HepG2 (cell line): ENCODE measurements around the gene GNG5. TPM values are rescaled to one million over a fixed set of nuclear protein-coding genes. Genes with fewer than 3 reads are reported as not detected.

ENCODE experiments used
- ATAC-seq: fragments of 200-7000 bp; cut with Tn5 transposase; 3 replicates; pipeline ENCODE4 v1.9.1; 2020; ENCODE audit warnings: mild to moderate bottlenecking, moderate library complexity
- BruUV-seq: library from RNA; stranded (reverse); fragments of 400-500 nt; replicated peaks from 2 replicates; lab custom pipeline; 2021; lab: Mats Ljungman, UMichigan
- CTCF ChIA-PET: fragments of 300-600 bp; formaldehyde crosslinking; extraction: SDS; loops from one replicate; lab custom pipeline; 2021; ENCODE audit warnings: low total read pairs, inconsistent platforms, low intra/inter-chr PET ratio; lab: Yijun Ruan, JAX
- POLR2A ChIA-PET: fragments of 350-600 bp; sonication (Branson Sonifier 250); formaldehyde crosslinking; loops from one replicate; lab custom pipeline; 2020; ENCODE audit warnings: antibody characterized with exemption, inconsistent platforms; lab: Yijun Ruan, JAX
- DNase-seq: peaks from one replicate; pipeline ENCODE4 v3.0.0-alpha.2; 2015; ENCODE audit warnings: low spot score
- FAIRE-seq: peaks from 3 replicates; lab custom pipeline; 2011; peaks lifted over from hg19 to GRCh38; lab: Jason Lieb, UNC
- H2AFZ ChIP-seq: one replicate; pipeline ENCODE4 v1.6.1; 2011; ENCODE audit warnings: low read length, inconsistent platforms
- H3K27ac ChIP-seq: fragments of 300-600 bp; 3 replicates; pipeline ENCODE4 v1.8.0; 2011; ENCODE audit warnings: mixed run types, mild to moderate bottlenecking, mixed read lengths, low read length, inconsistent platforms; ENCODE audit not compliant: insufficient read depth; ENCODE audit errors: extremely low read length
- H3K27me3 ChIP-seq, 2 experiments: fragments of 200-600 bp in 1 of 2; 2 replicates in 1 of 2; 3 replicates in 1 of 2; pipeline versions ENCODE4 v1.6.0 to v1.8.0; 2011; ENCODE audit warnings: low read length in 2 of 2, mild to moderate bottlenecking in 2 of 2, moderate library complexity in 2 of 2, inconsistent platforms in 1 of 2; ENCODE audit not compliant: insufficient read depth in 2 of 2, control insufficient read depth in 1 of 2
- H3K36me3 ChIP-seq, 2 experiments: fragments of 200-600 bp in 1 of 2; replicated peaks in 1 of 2; 2 replicates in 1 of 2; 3 replicates in 1 of 2; pipeline versions ENCODE4 v1.5.1 to v1.8.0; 2011; ENCODE audit warnings: low read length in 2 of 2, inconsistent platforms in 1 of 2; ENCODE audit not compliant: insufficient read depth in 2 of 2, control insufficient read depth in 1 of 2
- H3K4me1 ChIP-seq: 2 replicates; pipeline ENCODE4 v1.5.1; 2012; ENCODE audit warnings: low read length, inconsistent platforms; ENCODE audit not compliant: insufficient read depth
- H3K4me2 ChIP-seq: 2 replicates; pipeline ENCODE4 v1.6.0; 2011; ENCODE audit warnings: low read depth, low read length, inconsistent platforms
- H3K4me3 ChIP-seq, 3 experiments: fragments of 200-600 bp in 1 of 3; sonication (generic), shearing (Covaris generic) in 1 of 3; replicated peaks in 1 of 3; 2 replicates each; pipeline ENCODE4 v1.5.1; 2011 to 2016; ENCODE audit warnings: low read length in 3 of 3, inconsistent platforms in 2 of 3, low read depth in 2 of 3, mild to moderate bottlenecking in 2 of 3, control low read depth in 1 of 3, mixed read lengths in 1 of 3; ENCODE audit not compliant: insufficient read depth in 1 of 3
- H3K79me2 ChIP-seq: one replicate; pipeline ENCODE4 v1.6.1; 2011; ENCODE audit warnings: low read length, inconsistent platforms; ENCODE audit not compliant: insufficient read depth
- H3K9ac ChIP-seq: 2 replicates; pipeline ENCODE4 v1.6.0; 2011; ENCODE audit warnings: mild to moderate bottlenecking, low read depth, low read length, inconsistent platforms; ENCODE audit not compliant: insufficient read depth
- H3K9me3 ChIP-seq: 2 replicates; pipeline ENCODE4 v1.5.1; 2012; ENCODE audit warnings: mild to moderate bottlenecking, low read length
- H4K20me1 ChIP-seq: 2 replicates; pipeline ENCODE4 v1.6.0; 2011; ENCODE audit warnings: inconsistent platforms, mild to moderate bottlenecking, low read length, moderate library complexity; ENCODE audit not compliant: insufficient read depth
- FOXA1 ChIP-seq, 2 experiments: fragments of 450-650 bp in 1 of 2; sonication (generic) in 1 of 2; formaldehyde crosslinking in 1 of 2; IDR thresholded peaks; 2 replicates each; pipeline versions ENCODE4 v1.4.0 to v1.6.1; 2016 to 2020; ENCODE audit warnings: missing genetic modification reagents in 1 of 2
- HOXA3 ChIP-seq: sonication (generic); formaldehyde crosslinking; IDR thresholded peaks from 2 replicates; pipeline ENCODE4 v1.5.0; 2020; ENCODE audit warnings: missing genetic modification reagents
- MAZ ChIP-seq, 2 experiments: sonication (generic) in 1 of 2; formaldehyde crosslinking in 1 of 2; IDR thresholded peaks; 2 replicates each; pipeline versions ENCODE4 v1.5.0 to v1.6.1; 2012 to 2020; ENCODE audit warnings: low read depth in 2 of 2, mild to moderate bottlenecking in 2 of 2, borderline replicate concordance in 1 of 2, improper control_type of control experiment in 1 of 2, low read length in 1 of 2, missing genetic modification reagents in 1 of 2, moderate library complexity in 1 of 2
- REPIN1 ChIP-seq: sonication (generic); formaldehyde crosslinking; IDR thresholded peaks from 2 replicates; pipeline ENCODE4 v1.8.0; 2022; ENCODE audit warnings: missing genetic modification reagents, low read depth, mild to moderate bottlenecking, borderline replicate concordance
- SCMH1 ChIP-seq: sonication (generic); formaldehyde crosslinking; IDR thresholded peaks from 2 replicates; pipeline ENCODE4 v1.9.0; 2021; ENCODE audit warnings: missing genetic modification reagents, mild to moderate bottlenecking, borderline replicate concordance
- TCF7L2 ChIP-seq: IDR thresholded peaks from 2 replicates; pipeline ENCODE4 v1.6.1; 2011; ENCODE audit warnings: mild to moderate bottlenecking, low read depth, low read length, moderate library complexity
- TEAD2 ChIP-seq: sonication (generic); formaldehyde crosslinking; IDR thresholded peaks from 2 replicates; pipeline ENCODE4 v1.9.0; 2021; ENCODE audit warnings: missing genetic modification reagents
- THYN1 ChIP-seq: sonication (generic); formaldehyde crosslinking; IDR thresholded peaks from 2 replicates; pipeline ENCODE4 v1.8.1; 2023; ENCODE audit warnings: low read depth, mild to moderate bottlenecking, moderate library complexity, missing genetic modification reagents, borderline replicate concordance
- ZFP36L2 ChIP-seq: sonication (generic); formaldehyde crosslinking; IDR thresholded peaks from 2 replicates; pipeline ENCODE4 v1.4.0; 2020; ENCODE audit warnings: missing genetic modification reagents
- ZNF124 ChIP-seq: sonication (generic); formaldehyde crosslinking; IDR thresholded peaks from 2 replicates; pipeline ENCODE4 v1.4.0; 2020; ENCODE audit warnings: missing genetic modification reagents
- ZNF282 ChIP-seq: fragments of 450-650 bp; IDR thresholded peaks from 2 replicates; pipeline ENCODE4 v1.6.1; 2018; ENCODE audit not compliant: partially characterized antibody
- ZNF713 ChIP-seq: sonication (generic); formaldehyde crosslinking; IDR thresholded peaks from 2 replicates; pipeline ENCODE4 v1.4.0; 2020; ENCODE audit warnings: mild to moderate bottlenecking, missing genetic modification reagents
- WGBS: methylation state at CpG from one replicate; pipeline ENCODE4 v1.1.6; 2017; ENCODE audit warnings: low lambda C conversion rate; 5-methylcytosine and 5-hydroxymethylcytosine counted together
- in situ Hi-C: cut with HindIII; loops from 2 replicates; pipeline ENCODE4 v1.10.0; 2017; ENCODE audit warnings: low pct_unique_long_range_greater_than_20kb; ENCODE audit not compliant: extremely low pct_ligation_motif_present
- intact Hi-C: fragments of 100-400 bp; cut with micrococcal nuclease; formaldehyde crosslinking; loops from one replicate; pipeline ENCODE4 v1.10.0; 2022; ENCODE audit not compliant: unreplicated experiment
- polyA plus RNA-seq, 8 experiments: library from polyadenylated mRNA; depleted of rRNA in 3 of 8; stranded (reverse) in 7 of 8; unstranded in 1 of 8; fragments of >200 nt; fragmentation: Illumina TruSeq in 4 of 8; extraction: Trizol in 4 of 8; gene quantifications; 2 replicates each; pipeline versions ENCODE4 v1.2.1 to v1.2.3, GENCODE V29; 2011 to 2016; ENCODE audit warnings: low read depth in 4 of 8, missing spikeins in 1 of 8, mixed read lengths in 1 of 8; ENCODE audit not compliant: insufficient read depth in 1 of 8
- total RNA-seq, 5 experiments: library from RNA; depleted of rRNA; stranded (reverse); fragments of >200 nt; fragmentation: Illumina TruSeq; extraction: Trizol; gene quantifications; 2 replicates each; pipeline ENCODE4 v1.2.3, GENCODE V29; 2016; ENCODE audit warnings: low read depth in 1 of 5
- TF ChIP-seq, protein P1 (sequence below): sonication (generic); formaldehyde crosslinking; IDR thresholded peaks from 2 replicates; pipeline ENCODE4 v1.4.0; 2020; ENCODE audit warnings: missing genetic modification reagents, low read depth, mild to moderate bottlenecking, borderline replicate concordance
- TF ChIP-seq, protein P2 (sequence below): IDR thresholded peaks from 2 replicates; pipeline ENCODE4 v1.6.1; 2016; ENCODE audit warnings: missing compliant biosample characterization, missing genetic modification reagents, borderline replicate concordance
- TF ChIP-seq, protein P3 (sequence below): sonication (generic); formaldehyde crosslinking; conservative IDR thresholded peaks from 2 replicates; pipeline ENCODE4 v1.5.0; 2020; ENCODE audit warnings: missing genetic modification reagents
- TF ChIP-seq, protein P4 (sequence below): sonication (generic); formaldehyde crosslinking; IDR thresholded peaks from 2 replicates; pipeline ENCODE4 v1.5.1; 2020; ENCODE audit warnings: mild to moderate bottlenecking, missing genetic modification reagents

GNG5 gene
- total and polyA plus RNA-seq, 2 of the 13 experiments (the other 11 are each of a cell fraction or from before 2014, with no cell fraction given), result 103 to 137 TPM

DNA sequence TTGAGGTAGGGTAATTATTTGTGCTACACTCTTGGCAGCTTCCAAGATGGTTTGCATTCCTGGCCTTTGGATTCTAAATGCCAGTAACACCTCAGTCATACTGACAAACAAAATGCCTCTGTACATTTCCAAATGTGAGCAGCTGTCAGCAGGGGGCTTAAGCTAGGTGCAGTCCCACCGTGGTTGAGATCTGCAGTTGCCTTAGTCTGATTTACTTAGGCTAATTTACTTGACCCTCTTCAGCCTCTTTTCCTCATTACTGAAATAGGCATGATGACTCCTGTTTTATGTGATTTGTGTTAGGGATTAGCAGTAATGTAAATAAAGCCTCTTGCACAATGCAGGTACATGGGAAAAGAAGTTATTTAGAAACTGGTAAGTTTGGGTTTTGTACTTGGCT lies 13.7 kb downstream of the GNG5 start (continued):
- no peak for TF ChIP-seq REPIN1 (CRISPR knock-in tag)
- no peak for TF ChIP-seq FOXA1 (IDR thresholded peaks at IDR 0.05)
- TF ChIP-seq FOXA1 (CRISPR knock-in tag; IDR thresholded peaks at IDR 0.05), result peak; percentile 52
- TF ChIP-seq, all 625 proteins: peak for 15

DNA sequence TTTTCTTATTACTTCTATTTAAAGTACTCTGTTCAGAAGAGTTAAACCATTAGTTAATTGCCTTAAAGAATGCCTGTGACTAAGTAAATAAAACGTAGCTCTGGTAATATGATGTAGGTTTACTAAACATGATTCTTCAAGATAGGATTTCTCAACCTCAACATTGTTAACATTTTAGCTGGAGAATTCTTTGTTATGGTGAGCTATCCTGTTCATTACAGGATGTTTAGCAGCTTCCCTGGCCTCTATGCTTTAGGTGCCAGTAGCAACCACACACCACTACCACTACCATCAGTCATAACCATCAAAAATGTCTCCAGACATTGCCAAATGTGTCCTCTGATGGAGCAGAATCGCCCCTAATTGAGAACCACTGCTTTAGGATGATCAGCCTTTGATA lies 16.6 kb downstream of the GNG5 start:
- in situ Hi-C loops, result no loop called here
- no TSS peak for BruUV-seq
- FAIRE-seq (no peak), ATAC-seq (no peak), DNase-seq (no peak)
- H4K20me1 ChIP-seq, result no peaks in the 10 kb centered on the region
- no peak overlapping the region for H3K4me3 ChIP-seq
- ChIA-PET POLR2A (no interaction called here), CTCF (no interaction called here)
- H3K4me2 ChIP-seq, result no peak overlapping the region
- H3K79me2 ChIP-seq, result peaks cover 3% of the 10 kb centered on the region
- 96% methylated on average over 2 of the region's 2 CpGs for WGBS
- no peaks in the 10 kb centered on the region for H3K27me3 ChIP-seq
- intact Hi-C loops, result no loop called here
- no peak overlapping the region for H3K27ac ChIP-seq
- no peak overlapping the region for H3K9ac ChIP-seq
- no peak overlapping the region for H2AFZ ChIP-seq
- H3K36me3 ChIP-seq, result peaks cover 8 to 55% of the 10 kb centered on the region in 2 experiments
- peaks cover 22% of the 10 kb centered on the region for H3K4me1 ChIP-seq
- TF ChIP-seq, protein P1, sequence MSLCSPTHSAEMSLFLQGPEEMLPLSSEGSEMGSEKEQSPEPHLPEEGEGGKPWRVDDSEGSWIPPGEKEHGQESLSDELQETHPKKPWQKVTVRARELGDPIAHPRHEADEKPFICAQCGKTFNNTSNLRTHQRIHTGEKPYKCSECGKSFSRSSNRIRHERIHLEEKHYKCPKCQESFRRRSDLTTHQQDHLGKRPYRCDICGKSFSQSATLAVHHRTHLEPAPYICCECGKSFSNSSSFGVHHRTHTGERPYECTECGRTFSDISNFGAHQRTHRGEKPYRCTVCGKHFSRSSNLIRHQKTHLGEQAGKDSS, result no peak
- no peak for TF ChIP-seq TCF7L2
- no peak for TF ChIP-seq SCMH1 (CRISPR knock-in tag)
- TF ChIP-seq, protein P2, sequence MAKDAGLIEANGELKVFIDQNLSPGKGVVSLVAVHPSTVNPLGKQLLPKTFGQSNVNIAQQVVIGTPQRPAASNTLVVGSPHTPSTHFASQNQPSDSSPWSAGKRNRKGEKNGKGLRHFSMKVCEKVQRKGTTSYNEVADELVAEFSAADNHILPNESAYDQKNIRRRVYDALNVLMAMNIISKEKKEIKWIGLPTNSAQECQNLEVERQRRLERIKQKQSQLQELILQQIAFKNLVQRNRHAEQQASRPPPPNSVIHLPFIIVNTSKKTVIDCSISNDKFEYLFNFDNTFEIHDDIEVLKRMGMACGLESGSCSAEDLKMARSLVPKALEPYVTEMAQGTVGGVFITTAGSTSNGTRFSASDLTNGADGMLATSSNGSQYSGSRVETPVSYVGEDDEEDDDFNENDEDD (CRISPR knock-in tag), result no peak
- TF ChIP-seq MAZ (IDR thresholded peaks at IDR 0.05; ENCODE audit: borderline replicate concordance, low read depth, low read length), result no peak
- TF ChIP-seq MAZ (CRISPR knock-in tag; IDR thresholded peaks at IDR 0.05; ENCODE audit: low read depth), result no peak
- TF ChIP-seq, protein P3, sequence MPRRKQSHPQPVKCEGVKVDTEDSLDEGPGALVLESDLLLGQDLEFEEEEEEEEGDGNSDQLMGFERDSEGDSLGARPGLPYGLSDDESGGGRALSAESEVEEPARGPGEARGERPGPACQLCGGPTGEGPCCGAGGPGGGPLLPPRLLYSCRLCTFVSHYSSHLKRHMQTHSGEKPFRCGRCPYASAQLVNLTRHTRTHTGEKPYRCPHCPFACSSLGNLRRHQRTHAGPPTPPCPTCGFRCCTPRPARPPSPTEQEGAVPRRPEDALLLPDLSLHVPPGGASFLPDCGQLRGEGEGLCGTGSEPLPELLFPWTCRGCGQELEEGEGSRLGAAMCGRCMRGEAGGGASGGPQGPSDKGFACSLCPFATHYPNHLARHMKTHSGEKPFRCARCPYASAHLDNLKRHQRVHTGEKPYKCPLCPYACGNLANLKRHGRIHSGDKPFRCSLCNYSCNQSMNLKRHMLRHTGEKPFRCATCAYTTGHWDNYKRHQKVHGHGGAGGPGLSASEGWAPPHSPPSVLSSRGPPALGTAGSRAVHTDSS, result no peak
- TF ChIP-seq, protein P4, sequence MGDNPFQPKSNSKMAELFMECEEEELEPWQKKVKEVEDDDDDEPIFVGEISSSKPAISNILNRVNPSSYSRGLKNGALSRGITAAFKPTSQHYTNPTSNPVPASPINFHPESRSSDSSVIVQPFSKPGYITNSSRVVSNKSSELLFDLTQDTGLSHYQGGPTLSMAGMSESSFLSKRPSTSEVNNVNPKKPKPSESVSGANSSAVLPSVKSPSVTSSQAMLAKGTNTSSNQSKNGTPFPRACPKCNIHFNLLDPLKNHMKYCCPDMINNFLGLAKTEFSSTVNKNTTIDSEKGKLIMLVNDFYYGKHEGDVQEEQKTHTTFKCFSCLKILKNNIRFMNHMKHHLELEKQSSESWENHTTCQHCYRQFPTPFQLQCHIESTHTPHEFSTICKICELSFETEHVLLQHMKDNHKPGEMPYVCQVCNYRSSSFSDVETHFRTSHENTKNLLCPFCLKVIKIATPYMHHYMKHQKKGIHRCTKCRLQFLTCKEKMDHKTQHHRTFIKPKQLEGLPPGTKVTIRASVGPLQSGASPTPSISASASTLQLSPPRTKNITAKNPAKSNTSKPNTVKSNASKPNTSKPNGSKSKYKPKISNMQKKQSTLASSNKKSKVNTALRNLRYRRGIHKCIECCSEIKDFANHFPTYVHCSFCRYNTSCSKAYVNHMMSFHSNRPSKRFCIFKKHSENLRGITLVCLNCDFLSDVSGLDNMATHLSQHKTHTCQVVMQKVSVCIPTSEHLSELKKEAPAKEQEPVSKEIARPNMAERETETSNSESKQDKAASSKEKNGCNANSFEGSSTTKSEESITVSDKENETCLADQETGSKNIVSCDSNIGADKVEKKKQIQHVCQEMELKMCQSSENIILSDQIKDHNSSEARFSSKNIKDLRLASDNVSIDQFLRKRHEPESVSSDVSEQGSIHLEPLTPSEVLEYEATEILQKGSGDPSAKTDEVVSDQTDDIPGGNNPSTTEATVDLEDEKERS (CRISPR knock-in tag), result no peak
- no peak for TF ChIP-seq ZFP36L2 (CRISPR knock-in tag)
- TF ChIP-seq ZNF124 (CRISPR knock-in tag), result no peak
- no peak for TF ChIP-seq TEAD2 (CRISPR knock-in tag)
- TF ChIP-seq HOXA3 (CRISPR knock-in tag), result no peak
- TF ChIP-seq THYN1 (CRISPR knock-in tag), result no peak
- no peak for TF ChIP-seq ZNF713 (CRISPR knock-in tag)
- TF ChIP-seq ZNF282, result no peak
- TF ChIP-seq, all 625 proteins: peak for 0
- no peaks in the 10 kb centered on the region for H3K9me3 ChIP-seq
